Measurements from ENCODE around the gene BBS1.
"Not testable (repeated sequence)": the region's sequence is repeated elsewhere in the genome, so short reads cannot be mapped to it uniquely, and the experiment has no call there.

Gene BBS1

GRCh38 chr11:66582565-66583147 is 72.2 kb downstream of the BBS1 start:
- DNase-seq = not testable (repeated sequence)

All from activated CD4-positive, alpha-beta T cell treated with anti-CD3 and anti-CD28 coated beads, Interleukin-2, amount 50 U/mL, for 48 hours (primary cell).